ENCODE data around the gene PRRG3. TPM values are rescaled to one million over a fixed set of nuclear protein-coding genes. Genes with fewer than 3 reads are reported as not detected.

PRRG3 gene
- polyA plus RNA-seq, 3 donors, result not detected

GRCh38 chrX:151697522-151697921 is 2.3 kb downstream of the PRRG3 start:
- H3K4me1 ChIP-seq (ENCODE audit: control insufficient read depth in 1 of 2, insufficient read depth in 2 of 2, low read length in 2 of 2), result no peaks in the 10 kb centered on the region
- no peak overlapping the region for H3K27ac ChIP-seq (ENCODE audit: low read depth in 1 of 2, low read length in 2 of 2)
- H4K20me1 ChIP-seq (ENCODE audit: insufficient read depth, low read length), result no peaks in the 10 kb centered on the region
- peaks cover 0 to 7% of the 10 kb centered on the region in 2 donors for H3K27me3 ChIP-seq (ENCODE audit: control insufficient read depth in 2 of 2, insufficient read depth in 2 of 2, low read length in 2 of 2)
- no peak overlapping the region for H3K4me2 ChIP-seq (replicated peaks; ENCODE audit: extremely low read depth, low read length, poor library complexity, severe bottlenecking)
- WGBS (ENCODE audit: insufficient coverage), result 83% methylated on average over 1 of the region's 4 CpGs
- no peak for DNase-seq
- Mint-ChIP-seq H3K36me3 (no peaks in the 10 kb centered on the region), H3K9me3 (peaks cover 0 to 18% (median 4%) of the 10 kb centered on the region in 7 donors), H3K27me3 (ENCODE audit: low read depth in 3 of 3) (peaks cover 10 to 26% (median 18%) of the 10 kb centered on the region in 3 donors), H3K27ac (peak overlapping the region in 1 of 7 donors; percentile 4), H3K4me3 (no peak overlapping the region), H3K4me1 (no peaks in the 10 kb centered on the region)
- H3K9ac ChIP-seq (ENCODE audit: insufficient read depth, low read length, poor library complexity, severe bottlenecking), result no peak overlapping the region
- no peaks in the 10 kb centered on the region for H3K36me3 ChIP-seq (replicated peaks in 1 of 2; ENCODE audit: control insufficient read depth in 1 of 2, insufficient read depth in 2 of 2, low read length in 2 of 2)
- no peak overlapping the region for H2AFZ ChIP-seq (ENCODE audit: insufficient read depth, low read depth, low read length, poor library complexity, severe bottlenecking)
- intact Hi-C loops (cut with micrococcal nuclease), result no loop called here
- no peak for TF ChIP-seq CTCF (IDR thresholded peaks at IDR 0.05)
- no peaks in the 10 kb centered on the region for H3K79me2 ChIP-seq (ENCODE audit: insufficient read depth, low read length)
- no peaks in the 10 kb centered on the region for H3K9me3 ChIP-seq (replicated peaks in 1 of 2; ENCODE audit: control insufficient read depth in 1 of 2, insufficient read depth in 1 of 2, low read length in 2 of 2)
- H3K4me3 ChIP-seq (replicated peaks in 1 of 3; ENCODE audit: low read depth in 2 of 3, low read length in 3 of 3), result no peak overlapping the region

- no CpG with 5 or more reads among the region's 6 CpGs for WGBS (ENCODE audit: insufficient coverage)
- peaks cover 0 to 18% (median 4%) of the 10 kb centered on the region in 7 donors for H3K9me3 Mint-ChIP-seq
- H3K9me3 ChIP-seq (replicated peaks in 1 of 2; ENCODE audit: control insufficient read depth in 1 of 2, insufficient read depth in 1 of 2, low read length in 2 of 2), result no peaks in the 10 kb centered on the region
Measured at GRCh38 chrX:151698485-151698884, 3.2 kb downstream of the PRRG3 start.

More at GRCh38 chrX:151698485-151698884, 3.2 kb downstream of the PRRG3 start:
- Histone ChIP-seq H3K4me2 (replicated peaks; ENCODE audit: extremely low read depth, low read length, poor library complexity, severe bottlenecking) (no peak overlapping the region), H2AFZ (ENCODE audit: insufficient read depth, low read depth, low read length, poor library complexity, severe bottlenecking) (no peak overlapping the region), H3K4me1 (ENCODE audit: control insufficient read depth in 1 of 2, insufficient read depth in 2 of 2, low read length in 2 of 2) (no peaks in the 10 kb centered on the region), H3K36me3 (replicated peaks in 1 of 2; ENCODE audit: control insufficient read depth in 1 of 2, insufficient read depth in 2 of 2, low read length in 2 of 2) (no peaks in the 10 kb centered on the region), H3K4me3 (replicated peaks in 1 of 3; ENCODE audit: low read depth in 2 of 3, low read length in 3 of 3) (no peak overlapping the region), H4K20me1 (ENCODE audit: insufficient read depth, low read length) (no peaks in the 10 kb centered on the region), H3K9ac (ENCODE audit: insufficient read depth, low read length, poor library complexity, severe bottlenecking) (no peak overlapping the region), H3K27ac (ENCODE audit: low read depth in 1 of 2, low read length in 2 of 2) (no peak overlapping the region), H3K79me2 (ENCODE audit: insufficient read depth, low read length) (no peaks in the 10 kb centered on the region), H3K27me3 (ENCODE audit: control insufficient read depth in 2 of 2, insufficient read depth in 2 of 2, low read length in 2 of 2) (peaks cover 0 to 7% of the 10 kb centered on the region in 2 donors)
- no peak for DNase-seq
- TF ChIP-seq CTCF (IDR thresholded peaks at IDR 0.05), result no peak
- no peaks in the 10 kb centered on the region for H3K36me3 Mint-ChIP-seq
- no peaks in the 10 kb centered on the region for H3K4me1 Mint-ChIP-seq
- intact Hi-C loops (cut with micrococcal nuclease), result no loop called here
- no peak overlapping the region for H3K27ac Mint-ChIP-seq
- H3K4me3 Mint-ChIP-seq, result no peak overlapping the region
- H3K27me3 Mint-ChIP-seq (ENCODE audit: low read depth in 3 of 3), result peaks cover 10 to 23% (median 17%) of the 10 kb centered on the region in 3 donors

Data from CD14-positive monocyte (primary cell).